ENCODE data around the gene AUTS2.

The AUTS2 gene

DNA sequence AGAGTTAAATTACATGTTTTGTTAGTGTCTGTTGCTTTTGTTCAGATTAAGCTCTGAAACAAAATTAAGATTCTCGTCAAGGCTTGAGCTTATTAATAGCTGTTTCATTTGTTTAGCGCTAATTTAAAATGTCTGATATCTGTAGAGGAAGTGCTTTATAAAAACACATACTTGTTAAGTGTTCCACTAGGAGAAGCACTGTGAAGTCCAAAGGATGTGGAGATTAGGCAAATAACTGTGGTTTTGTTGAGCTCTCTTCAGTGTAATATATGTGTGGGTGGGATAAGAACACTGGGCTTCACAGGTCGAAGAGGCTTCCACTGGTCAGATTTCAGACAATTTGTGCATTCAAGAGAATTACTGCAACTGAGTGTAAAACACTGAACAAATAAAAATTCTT, 242.0 kb downstream of the AUTS2 start:
- in situ Hi-C loops (cut with MboI; ENCODE audit: low sequenced_read_pairs) = no loop called here

DNA sequence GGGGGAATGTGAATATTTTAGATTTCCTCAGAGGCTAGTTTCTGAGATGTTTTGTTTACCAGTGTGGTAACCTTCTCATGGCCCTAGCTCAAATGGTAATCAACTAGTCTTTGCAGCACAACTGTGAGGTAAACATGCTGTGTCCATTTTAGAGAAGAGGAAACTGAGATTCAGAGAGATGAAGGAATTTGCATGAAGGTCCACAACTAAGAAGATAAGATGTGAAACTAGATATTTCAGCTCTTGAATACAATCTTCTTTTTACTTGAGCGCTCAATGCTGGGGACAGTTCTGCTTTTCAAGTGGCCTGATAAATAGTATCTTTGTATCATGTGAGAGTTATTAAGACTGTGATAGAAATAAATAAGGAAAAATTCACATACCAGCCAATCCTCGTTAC, 245.4 kb downstream of the AUTS2 start:
- in situ Hi-C loops (cut with MboI; ENCODE audit: low sequenced_read_pairs) = no loop called here

DNA sequence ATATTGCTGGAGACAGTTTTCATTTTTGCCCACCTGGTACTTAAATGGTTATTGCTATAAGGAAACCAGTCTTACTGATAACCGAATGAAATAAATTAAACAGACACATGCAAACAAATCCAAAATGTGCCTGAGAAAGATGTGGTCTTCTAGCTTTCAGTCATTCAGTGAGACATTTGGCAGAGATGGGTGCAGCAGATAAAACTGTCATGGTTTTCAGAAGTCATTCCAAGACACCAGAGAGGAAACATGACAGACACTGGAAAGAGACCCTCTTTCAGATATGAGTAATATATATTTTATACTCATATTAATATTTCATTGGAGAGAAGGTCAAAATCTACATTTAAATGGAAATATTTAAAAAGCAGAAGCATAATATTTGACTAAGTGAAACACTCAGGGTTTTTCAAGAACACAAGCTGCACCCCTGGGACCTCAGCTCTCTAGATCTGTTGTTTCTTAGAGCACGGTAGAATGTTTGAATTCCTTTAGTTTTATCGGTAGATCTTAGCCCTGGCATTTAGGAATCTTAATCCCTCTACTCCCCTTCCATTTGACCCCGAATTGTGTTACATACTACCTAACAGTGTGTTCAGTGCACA, 246.1 kb downstream of the AUTS2 start:
- in situ Hi-C loops (cut with MboI; ENCODE audit: low sequenced_read_pairs) = no loop called here

DNA sequence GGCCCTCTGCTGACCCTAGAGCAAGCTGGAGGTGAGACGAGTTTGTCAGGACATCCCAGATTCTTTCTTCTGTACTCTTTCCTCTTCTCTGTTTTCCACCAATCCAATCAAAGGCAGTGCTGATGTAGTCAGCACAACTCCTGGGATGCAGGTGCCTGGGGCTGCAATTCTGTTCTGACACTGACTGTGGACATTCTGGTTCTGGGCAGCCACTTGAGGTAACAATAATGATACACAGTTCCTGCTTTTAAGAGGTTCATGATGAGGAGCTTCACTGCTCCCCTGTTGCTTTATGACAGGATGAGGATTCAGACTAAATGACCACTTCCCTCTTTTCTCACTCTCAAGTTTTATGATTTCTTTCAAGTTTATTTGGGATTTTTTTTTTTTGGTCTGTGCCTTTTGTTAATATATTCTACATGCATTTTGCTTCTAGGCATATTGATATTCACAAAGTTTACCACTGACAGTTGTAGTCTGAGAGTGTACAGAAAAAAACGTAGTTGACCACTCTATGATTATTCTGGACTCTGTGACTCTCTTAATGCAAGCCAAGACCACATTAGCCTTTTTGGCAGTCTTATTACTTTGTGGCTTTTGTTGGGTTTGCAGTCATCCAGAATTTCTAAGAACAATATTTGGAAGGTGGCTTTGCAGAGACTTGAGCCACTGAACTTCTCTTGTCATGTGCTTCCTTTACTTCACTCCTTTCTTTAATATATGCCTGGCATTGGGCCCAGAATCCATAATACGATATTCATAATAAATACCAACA, 247.6 kb downstream of the AUTS2 start:
- in situ Hi-C loops (cut with MboI; ENCODE audit: low sequenced_read_pairs) = no loop called here

DNA sequence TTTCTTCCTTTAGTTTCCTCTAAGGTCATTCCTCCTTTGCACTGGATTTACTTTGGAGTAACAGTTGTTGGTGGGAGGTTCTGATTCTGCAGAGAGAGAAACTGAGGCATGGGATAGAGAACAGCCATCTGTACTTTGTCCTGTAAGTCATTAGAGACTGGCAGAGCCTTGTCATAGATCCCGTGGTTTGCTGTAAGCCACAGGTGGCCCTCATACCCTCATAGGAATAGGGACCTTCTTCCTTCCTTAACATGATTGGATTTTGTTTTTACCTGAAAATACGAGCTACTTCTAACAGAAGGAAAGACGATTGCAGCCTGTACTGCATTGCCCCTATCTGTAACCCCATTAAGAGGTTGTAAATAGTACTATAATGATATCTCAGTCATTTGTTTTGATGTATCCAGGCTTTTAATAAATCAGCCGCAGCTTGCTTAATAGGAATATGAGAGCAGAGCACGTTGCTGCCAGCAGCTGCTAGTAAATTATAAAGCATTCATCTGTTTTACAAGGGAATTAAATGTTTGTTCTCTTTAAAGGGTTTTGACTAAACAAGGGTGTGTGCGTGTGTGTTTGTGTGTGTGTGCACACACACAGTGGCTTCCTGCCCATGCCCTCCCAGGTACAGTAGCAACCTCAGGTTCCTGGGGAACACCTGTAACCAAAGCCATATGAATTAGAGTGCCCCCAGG, 249.8 kb downstream of the AUTS2 start:
- in situ Hi-C loops (cut with MboI; ENCODE audit: low sequenced_read_pairs) = no loop called here

DNA sequence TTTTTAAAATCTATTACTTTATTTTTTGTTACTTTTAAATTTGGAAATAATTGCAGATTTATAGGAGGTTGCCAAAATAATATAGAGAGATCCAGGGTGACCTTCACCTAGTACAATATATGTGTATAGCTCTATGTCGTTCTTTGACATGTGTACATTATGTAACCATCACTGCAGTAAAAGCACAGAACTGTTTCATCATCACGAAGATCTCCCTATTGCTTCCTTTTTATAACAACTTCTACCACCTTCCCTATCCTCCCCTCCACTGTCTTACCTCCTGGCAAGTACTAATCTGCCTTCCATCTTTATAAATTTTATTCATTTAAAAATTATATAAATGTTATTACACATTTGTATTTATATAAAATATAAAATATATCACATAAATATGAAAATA, 251.0 kb downstream of the AUTS2 start:
- in situ Hi-C loops (cut with MboI; ENCODE audit: low sequenced_read_pairs) = no loop called here

DNA sequence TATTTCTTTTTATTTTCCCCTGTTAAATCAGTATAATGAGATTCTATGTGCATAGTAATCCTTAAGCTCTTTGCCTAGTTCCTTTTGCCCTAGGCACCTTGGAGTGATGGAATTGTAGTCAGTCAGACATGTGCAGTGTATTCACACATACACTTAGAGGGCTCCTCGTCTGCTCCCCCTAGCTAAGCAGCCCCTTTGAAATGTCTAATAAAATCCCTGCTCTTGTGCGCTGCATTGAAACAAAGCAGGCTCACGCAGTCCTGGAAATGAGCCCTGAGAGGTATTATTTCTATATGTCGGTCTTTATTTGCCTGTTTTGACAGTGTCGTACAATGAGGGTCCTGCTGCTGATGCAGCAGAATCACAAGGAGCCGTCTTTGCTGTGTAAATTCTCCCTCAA, 258.7 kb downstream of the AUTS2 start:
- in situ Hi-C loops (cut with MboI; ENCODE audit: low sequenced_read_pairs) = no loop called here

DNA sequence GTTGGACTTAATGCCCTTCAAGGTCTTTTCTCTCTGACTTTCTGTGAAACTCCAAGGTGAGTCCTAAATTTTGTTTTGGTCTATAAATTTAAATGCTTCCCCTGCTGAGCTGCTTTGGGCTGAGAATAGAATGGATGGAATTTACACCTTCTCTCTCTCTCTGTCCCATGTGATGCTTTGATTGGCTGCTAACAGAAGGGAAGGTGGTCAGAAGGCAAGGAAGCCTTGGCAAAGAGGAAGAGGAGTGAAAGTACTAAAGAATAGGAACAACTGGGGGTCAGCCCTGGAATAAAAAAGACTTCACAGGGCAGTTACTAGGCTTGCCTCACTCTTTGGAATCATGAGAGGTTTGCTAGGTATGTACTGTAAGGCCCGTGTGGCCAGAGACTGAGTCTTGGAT, 260.2 kb downstream of the AUTS2 start:
- in situ Hi-C loops (cut with MboI; ENCODE audit: low sequenced_read_pairs) = no loop called here

DNA sequence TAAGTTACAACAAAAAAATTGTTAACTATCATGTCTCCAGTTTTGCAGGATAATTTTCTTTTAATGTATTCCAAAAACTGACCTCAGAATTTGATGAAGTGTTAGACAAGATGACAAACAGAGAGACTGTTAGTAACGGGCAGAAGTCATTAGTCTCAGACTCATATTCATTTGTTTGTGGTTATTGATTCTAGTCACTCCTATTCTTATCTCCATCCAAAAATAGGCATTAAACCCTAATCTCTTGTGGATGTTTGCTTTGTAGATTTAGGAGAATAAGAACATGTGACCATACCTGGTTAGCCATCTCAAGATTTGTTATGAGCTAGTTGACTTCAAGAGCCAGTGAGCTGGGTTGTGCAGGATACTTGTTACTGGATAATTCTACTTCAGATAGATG, 261.1 kb downstream of the AUTS2 start:
- in situ Hi-C loops (cut with MboI; ENCODE audit: low sequenced_read_pairs) = no loop called here

DNA sequence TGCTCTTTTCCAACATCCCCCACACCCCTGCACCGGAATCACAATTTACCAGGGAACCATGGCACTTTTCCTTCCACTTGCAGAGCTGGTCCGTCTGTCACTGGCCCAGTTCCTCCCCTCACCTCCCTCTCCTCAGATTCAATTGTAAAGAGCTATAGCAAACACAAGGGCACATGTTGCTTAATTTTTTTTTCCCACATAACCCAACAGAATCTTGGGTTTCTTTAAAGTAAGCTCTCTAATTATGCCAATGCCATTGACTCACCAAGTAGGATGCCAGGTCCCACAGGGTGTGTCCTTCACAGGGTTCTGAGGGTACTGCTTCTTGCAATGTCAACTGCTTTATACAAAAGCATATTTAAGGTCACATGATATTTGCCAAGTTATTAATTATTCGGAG, 262.2 kb downstream of the AUTS2 start:
- in situ Hi-C loops (cut with MboI; ENCODE audit: low sequenced_read_pairs) = no loop called here

DNA sequence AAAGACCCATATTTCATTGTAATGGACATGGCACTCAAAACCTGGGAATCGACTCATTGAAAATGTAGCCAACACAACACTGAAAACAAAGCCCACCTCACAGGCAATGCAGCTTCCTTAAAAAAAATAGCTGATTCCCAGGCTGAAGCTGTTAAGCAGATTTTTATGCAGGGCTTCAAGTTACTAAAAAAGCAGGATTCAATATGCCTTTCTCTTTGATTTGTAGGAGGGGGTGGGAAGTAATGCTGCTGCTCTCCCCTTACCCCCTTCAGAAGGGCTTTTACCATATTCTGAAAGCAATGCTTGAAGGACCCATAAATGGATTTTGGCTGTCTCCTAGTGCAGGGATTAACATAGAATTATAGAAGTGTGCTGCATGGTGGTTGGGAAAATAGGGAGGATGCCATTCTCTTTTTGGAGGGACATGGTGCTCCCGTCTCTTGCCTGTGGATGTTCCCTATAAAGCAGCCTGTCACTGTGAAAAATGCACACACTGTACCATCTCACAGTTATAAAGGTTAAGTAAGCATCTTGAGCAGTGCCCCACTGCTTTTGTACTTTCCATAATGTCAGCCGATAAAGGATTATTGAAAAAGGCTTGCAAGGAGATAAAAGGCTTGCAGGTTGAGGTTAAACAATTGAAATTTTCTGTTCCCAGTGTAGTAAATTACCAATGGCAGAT, 262.8 kb downstream of the AUTS2 start:
- in situ Hi-C loops (cut with MboI; ENCODE audit: low sequenced_read_pairs) = no loop called here

DNA sequence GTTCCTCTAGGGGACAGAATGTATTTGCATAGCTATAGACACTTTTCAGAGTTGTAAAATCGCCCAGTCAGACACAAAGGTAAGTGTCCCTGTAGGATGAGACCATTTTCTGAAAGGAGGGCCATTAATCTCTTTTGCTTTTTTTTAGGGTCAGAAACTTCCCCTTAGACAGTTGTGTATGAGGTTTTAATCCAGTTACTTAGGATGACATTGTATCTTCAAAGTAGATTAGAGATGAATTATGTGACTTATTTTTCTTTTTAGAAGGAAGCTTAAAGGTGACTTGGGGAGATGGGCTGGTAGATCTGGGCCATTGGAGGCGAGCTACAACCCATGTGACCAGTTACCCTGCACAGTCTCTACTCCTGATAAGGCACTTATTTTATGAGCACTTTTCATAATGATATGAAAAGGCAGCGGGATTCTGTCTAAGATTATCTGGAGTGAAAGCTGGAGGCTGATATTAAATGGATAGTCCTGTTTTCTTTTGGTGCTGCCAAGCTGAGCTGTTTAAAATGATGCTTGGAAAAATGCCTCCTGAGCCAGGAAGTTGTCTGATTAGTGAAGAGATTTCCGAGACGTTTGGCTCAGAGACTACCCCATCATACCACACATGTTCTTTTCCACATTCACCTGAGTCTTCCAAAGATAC, 264.3 kb downstream of the AUTS2 start:
- in situ Hi-C loops (cut with MboI; ENCODE audit: low sequenced_read_pairs) = no loop called here

DNA sequence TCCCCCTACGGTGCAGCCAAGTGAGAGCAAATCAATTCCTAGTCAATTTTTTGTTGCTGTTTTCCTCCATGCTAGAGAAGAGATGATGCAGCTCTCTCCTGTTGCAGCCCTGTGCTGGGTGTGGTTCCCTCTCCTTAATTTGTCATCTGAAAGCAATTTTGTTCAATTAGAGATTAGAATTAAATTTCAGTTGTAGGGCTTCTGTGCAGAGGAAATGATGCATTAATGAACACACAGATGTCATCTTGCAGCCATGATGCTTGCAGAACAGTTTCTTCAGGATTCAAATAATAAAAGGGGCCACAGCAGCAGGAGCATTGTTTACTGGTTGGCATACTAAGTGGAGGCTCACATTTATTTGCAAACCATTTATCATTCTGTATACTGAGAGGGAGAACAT, 266.0 kb downstream of the AUTS2 start:
- in situ Hi-C loops (cut with MboI; ENCODE audit: low sequenced_read_pairs) = no loop called here

DNA sequence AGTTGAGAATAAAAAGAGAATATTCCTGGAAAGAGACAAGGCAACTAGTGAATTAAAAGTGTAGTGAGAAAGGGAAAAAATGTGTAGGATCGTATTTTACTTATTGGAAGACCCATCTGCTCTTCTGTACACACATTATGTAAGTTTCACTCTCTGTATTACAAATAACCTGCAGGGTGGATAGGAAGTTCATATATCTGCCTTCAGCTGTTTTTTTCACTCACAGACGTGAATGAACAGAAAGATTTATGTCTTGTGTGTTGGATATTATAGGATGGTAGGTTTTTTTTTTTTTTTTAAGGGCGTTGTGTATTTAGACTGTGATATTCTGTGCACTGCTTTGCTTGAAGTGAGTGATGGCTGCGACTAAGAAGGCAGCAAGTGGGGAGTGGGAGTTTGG, 266.5 kb downstream of the AUTS2 start:
- in situ Hi-C loops (cut with MboI; ENCODE audit: low sequenced_read_pairs) = no loop called here

DNA sequence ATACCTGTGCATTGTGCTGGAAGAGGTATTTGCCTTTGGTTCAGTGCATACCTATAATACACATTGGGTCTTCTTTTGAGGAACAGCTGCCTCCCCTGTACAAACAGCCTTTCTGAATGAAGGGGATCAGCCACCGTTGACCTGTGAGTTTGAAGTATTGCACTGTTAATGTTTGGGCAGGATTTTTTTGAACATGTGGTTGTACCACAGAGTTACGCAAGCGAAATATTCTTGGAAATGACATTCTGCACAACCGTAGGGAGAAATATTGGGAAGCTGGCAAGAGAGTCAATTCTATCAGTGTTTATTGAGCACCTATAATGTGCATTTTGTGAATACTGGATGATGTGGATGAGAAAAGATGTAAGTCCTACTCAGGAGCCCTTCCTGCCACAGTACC, 270.6 kb downstream of the AUTS2 start:
- in situ Hi-C loops (cut with MboI; ENCODE audit: low sequenced_read_pairs) = no loop called here

DNA sequence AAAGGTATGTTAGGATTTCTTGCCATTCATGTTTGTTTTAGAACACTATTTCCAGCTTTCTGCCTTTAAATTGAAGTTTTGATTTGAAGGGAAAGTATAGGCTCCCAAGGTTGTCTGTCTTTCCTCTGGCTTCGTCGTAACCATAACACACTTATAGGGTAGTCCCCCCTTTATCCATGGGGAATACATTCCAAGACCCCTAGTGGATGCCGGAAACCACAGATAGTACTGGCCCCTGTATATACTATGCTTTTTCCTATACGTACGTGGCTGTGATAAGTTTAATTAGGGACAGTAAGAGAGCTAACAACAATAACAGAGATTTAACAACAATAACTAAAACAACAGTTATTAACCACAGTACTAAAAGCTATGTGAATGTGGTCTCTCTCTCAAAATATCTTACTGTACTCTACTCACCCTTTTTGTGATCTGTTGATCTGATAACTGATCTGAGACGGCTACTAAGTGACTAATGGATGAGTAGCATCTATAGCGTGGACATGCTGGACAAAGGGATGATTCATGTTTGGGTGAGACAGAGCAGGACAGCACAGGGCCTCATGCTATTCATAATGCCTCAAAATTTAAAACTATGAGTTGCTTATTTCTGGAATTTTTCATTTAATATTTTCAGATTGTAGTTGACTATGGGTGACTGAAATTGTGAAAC, 273.1 kb downstream of the AUTS2 start:
- in situ Hi-C loops (cut with MboI; ENCODE audit: low sequenced_read_pairs) = no loop called here

DNA sequence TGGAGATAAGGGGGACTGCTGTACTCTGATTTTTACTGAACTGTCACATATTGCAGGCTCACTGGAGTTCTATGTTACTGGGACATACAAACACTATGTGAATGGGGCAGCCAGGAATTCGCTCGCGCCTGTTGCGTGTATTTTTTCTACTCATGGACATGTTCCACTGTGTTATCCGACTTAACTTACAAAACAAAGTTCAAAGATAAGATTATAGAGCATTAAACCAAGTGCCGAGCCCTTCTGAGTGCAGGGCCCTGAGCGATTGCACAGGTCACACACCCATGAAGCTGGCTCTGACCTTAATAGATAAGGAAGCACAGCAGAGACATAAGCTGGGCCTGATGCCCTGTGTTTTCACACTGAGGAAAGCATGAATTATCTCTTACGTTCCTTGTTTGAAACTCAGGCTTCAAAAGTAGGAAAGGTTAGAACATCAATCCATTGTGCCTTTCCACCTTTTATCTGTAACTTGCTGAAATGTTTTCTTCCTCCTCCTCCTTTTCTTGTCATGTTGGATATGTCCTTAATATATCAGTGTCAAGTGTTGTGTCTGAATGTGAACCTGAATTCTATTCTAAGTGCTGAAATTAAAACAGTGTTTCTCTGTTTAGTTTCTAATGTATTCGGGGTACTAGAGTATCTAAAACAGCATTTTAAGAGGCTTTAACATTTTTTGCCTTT, 273.8 kb downstream of the AUTS2 start:
- in situ Hi-C loops (cut with MboI; ENCODE audit: low sequenced_read_pairs) = no loop called here

DNA sequence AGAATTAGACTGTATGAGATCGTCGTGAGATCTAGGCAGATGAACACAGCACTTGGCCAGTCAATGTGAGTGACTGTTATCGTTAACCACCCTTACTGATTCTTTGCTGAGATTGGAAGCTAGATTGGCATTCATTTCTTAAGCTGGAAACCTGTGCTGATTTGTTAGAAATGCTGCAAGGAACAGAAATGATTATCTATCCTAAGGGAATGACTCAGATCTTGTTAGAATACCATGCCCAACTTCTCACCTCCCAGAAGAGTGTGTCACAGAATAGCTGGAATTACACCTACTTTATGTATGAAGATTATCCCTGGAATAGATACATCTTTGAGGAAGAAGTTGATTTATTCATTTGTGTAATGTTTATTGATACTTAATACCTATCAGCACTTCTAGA, 275.2 kb downstream of the AUTS2 start:
- in situ Hi-C loops (cut with MboI; ENCODE audit: low sequenced_read_pairs) = no loop called here

DNA sequence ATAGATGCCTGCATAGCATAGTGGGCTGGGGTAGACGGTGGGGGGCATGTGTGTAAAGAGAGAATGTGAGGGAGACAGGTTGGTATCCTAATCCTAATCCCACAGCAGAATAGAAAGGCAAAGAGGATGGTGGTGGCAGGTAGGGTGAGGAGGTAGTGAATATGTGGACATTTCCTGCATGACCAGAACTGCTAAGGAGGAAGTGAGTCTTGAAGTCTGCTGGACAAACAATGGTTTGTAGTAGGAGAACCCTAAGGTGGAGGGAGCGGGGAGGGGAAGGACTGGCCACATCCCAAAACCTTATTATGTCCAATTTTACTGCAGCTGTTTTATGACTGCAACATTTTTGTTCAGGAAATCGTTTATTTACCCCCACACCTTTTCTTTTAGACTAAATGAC, 279.7 kb downstream of the AUTS2 start:
- in situ Hi-C loops (cut with MboI; ENCODE audit: low sequenced_read_pairs) = no loop called here

DNA sequence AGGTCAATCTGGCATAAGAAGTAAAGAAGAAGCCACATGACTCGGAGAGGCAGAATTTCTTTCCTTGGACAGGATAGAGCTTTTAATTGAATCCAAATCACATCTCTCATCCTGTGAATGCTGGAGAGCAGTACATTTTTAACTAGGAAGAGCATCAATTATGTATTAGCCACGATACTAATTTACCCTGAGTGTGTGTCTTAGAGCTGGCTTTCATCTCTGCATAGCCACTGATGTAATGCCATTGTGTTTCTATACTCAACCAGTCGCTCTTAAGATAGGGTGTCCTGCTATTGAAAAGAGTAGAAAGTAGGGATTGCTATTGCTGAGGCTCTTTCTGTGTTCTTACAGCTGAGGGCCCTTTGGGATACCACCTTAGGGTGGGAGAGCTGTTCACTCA, 280.3 kb downstream of the AUTS2 start:
- in situ Hi-C loops (cut with MboI; ENCODE audit: low sequenced_read_pairs) = no loop called here

All from hTERT RPE-1 (cell line).